Gastrocnemius medialis (tissue), 4 donors: ENCODE data around the gene MXI1.

Experiments used
- POLR2A ChIP-seq, 2 donors: fragments of 450-650 bp; IDR thresholded peaks; one replicate each; pipeline ENCODE4 v1.6.1; 2017; ENCODE audit warnings: antibody characterized with exemption in 2 of 2, mild to moderate bottlenecking in 2 of 2, moderate library complexity in 2 of 2
- TF ChIP-seq, protein P1 (sequence below), 5 experiments: fragments of 450-650 bp in 3 of 5; fragments of 200-600 bp in 2 of 5; sonication (generic) in 2 of 5; IDR thresholded peaks in 4 of 5; conservative IDR thresholded peaks in 1 of 5; 1 replicate in 4 of 5; 2 replicates in 1 of 5; pipeline ENCODE4 v1.5.1; 2016 to 2019; ENCODE audit warnings: antibody characterized with exemption in 5 of 5, mild to moderate bottlenecking in 3 of 5, moderate library complexity in 3 of 5

DNA sequence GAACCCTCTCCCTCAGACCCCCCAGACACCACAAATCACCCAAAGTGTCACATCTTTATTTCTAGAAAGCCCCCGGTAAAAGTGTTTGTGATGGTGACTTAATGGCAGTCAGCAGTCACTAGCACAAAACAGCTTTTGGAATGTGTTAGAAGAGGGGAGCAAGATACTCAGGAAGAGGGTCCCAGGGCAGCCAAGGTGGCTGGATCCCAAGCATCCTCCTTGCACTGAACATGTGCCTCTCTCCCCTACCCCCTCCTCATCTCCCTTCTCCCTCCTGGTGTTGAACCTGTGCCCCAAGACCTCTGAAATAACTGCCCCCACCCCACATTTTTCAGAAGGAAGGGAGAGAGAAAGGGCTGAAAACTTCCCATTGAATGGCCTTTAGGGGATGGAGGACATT lies 37.8 kb upstream of the MXI1 start:
- TF ChIP-seq, protein P1, sequence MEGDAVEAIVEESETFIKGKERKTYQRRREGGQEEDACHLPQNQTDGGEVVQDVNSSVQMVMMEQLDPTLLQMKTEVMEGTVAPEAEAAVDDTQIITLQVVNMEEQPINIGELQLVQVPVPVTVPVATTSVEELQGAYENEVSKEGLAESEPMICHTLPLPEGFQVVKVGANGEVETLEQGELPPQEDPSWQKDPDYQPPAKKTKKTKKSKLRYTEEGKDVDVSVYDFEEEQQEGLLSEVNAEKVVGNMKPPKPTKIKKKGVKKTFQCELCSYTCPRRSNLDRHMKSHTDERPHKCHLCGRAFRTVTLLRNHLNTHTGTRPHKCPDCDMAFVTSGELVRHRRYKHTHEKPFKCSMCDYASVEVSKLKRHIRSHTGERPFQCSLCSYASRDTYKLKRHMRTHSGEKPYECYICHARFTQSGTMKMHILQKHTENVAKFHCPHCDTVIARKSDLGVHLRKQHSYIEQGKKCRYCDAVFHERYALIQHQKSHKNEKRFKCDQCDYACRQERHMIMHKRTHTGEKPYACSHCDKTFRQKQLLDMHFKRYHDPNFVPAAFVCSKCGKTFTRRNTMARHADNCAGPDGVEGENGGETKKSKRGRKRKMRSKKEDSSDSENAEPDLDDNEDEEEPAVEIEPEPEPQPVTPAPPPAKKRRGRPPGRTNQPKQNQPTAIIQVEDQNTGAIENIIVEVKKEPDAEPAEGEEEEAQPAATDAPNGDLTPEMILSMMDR (IDR thresholded peaks at IDR 0.05 in 4 of 5, conservative IDR thresholded peaks at IDR 0.05 in 1 of 5): no peak
- TF ChIP-seq POLR2A (IDR thresholded peaks at IDR 0.05): no peak
